Occipital lobe (tissue), 2 donors: ENCODE measurements around the gene HIVEP1. TPM values are rescaled to one million over a fixed set of nuclear protein-coding genes. Genes with fewer than 3 reads are reported as not detected.

Source experiments
- DNase-seq: peaks from one replicate; lab custom pipeline; 2025; lab: John Stamatoyannopoulos, UW
- total RNA-seq: library from RNA; depleted of rRNA; stranded (reverse); fragments of >200 nt; gene quantifications from one replicate; pipeline ENCODE4 v1.2.3, GENCODE V29; 2014

Gene HIVEP1
- total RNA-seq, 1 donor from 2014 or later: 22.0 TPM

- no peak for DNase-seq
Measured at GRCh38 chr6:12115492-12115891, 103.4 kb downstream of the HIVEP1 start.

DNA sequence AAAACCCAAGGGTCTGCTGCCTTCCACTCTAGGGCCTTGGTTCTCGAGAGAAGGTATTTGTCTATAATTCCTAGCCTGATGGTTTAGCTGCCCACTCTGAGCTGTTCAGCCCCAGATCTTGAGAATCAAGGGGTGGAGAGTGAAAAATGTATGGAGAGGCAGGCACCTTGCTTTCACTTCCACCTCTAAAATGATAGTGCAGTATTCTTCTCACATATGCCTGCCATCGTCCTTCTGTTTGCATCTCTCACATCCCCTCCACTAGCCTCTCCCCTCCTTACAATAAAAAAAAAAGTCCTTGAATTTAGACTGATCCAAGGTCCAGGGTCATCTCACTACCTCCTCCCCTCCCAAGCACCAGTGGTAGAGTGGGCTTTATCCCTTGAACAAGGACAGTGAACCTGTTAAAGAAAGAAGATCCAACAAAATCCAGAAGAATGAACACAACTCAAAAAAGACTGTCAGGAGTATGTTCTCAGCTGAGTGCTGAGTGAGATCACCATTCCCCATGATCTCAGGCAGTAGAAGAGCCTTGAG, 104.2 kb downstream of the HIVEP1 start:
- no peak for DNase-seq

DNA sequence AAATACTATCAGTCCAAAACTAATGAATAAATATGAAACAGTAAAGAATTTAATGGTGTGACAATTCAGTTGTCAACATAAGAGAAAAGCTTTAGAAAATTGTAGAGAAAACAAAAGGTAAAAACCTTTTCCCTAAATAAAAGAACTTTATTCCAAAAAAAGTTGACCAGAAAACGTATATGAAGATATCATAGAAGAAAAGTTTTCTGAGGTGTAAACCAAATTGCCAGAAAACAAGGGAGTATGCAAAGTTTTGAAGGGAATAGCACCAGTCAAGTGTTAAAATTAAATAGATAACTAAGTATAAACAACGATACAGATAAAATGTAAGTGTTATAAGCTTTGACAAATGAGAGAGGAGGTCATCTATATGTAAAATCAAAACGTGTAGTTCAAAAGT, 104.9 kb downstream of the HIVEP1 start:
- no peak for DNase-seq

- no peak for DNase-seq
Measured at GRCh38 chr6:12118607-12119006, 106.5 kb downstream of the HIVEP1 start.

DNA sequence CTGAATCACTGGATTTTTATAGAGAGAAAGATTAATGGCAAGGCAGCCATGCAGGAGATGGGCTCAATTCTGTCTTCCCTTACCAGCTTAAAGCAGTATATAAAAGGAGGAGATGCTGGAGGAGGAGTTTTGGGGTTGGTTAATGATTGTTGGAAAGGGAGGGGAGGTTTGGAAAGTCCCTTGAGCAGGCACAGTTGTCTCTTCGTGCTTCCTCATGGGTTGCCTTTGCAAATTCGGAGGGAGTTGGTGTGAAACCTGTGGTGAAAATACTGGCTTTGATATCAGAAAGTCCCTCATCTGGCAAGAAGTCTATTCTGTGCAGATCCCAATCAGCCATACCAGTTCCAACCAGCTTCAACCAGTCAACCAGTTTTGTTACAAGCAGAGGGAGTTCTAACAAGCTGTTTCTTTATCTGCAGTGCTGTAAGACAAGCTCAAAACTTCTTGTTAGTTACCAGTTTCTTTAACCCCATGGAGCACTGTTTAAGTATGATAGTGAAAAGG, 107.0 kb downstream of the HIVEP1 start:
- DNase-seq: no peak

GRCh38 chr6:12125396-12125795, 113.3 kb downstream of the HIVEP1 start:
- no peak for DNase-seq

DNA sequence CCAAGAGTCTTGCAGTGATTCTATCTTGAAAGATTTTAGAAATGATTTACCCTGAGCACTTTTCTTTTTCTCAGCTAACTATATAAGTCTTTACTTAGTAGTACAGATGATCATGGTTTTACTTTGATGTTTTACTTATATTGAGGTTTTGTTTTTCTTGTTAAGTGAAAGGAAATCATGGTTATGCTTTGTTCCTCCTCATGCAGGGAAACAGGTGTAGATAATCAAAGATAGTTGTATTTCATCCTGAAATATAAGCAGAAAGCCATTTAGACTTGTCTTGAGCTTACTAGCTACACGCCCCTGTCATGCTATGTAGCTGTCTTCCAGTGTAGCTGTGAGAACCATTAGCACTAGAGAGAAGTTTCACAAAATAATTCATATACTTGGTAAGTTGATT, 113.9 kb downstream of the HIVEP1 start:
- no peak for DNase-seq

GRCh38 chr6:12129523-12129922, 117.4 kb downstream of the HIVEP1 start:
- no peak for DNase-seq

DNA sequence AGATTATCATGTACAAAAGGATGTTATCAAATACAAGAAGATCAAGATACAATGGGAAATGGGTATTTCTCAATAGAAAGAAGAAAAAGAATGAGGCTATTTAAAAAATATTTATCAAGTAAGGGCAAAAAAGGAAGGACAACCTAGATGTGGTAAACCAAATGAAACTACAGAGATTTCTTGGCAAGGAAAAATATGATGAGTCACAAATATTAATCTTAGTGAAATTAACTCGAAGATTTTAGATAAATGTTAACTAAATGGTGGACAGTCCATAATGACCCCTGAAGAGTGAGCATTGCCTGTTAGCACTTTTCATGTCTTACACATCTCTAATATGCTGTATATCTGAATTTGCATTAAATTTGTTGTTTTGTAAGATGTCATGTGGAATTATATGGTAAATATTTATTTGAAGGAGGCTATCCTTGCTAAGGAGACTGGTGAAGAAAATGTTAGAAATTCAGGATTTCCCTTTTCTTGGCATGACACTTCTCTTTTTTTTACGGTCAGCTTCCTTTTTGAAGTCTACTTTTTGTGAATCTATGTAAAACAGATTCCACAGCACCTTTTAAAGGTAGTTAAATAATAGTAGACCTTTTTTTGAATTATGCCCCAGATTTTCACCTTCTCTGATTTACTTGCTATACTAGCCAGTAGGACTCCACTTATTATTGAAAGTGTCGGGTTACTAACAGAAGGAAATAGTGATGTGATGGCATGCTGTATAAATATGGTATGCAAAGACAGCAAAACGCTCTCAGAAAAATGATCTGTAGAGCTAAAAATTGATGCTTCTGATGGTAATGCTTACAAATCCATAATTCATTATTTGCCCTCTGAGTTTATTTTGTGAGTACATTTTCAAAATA, 120.5 kb downstream of the HIVEP1 start:
- no peak for DNase-seq

GRCh38 chr6:12134581-12134980, 122.5 kb downstream of the HIVEP1 start:
- DNase-seq: no peak

DNA sequence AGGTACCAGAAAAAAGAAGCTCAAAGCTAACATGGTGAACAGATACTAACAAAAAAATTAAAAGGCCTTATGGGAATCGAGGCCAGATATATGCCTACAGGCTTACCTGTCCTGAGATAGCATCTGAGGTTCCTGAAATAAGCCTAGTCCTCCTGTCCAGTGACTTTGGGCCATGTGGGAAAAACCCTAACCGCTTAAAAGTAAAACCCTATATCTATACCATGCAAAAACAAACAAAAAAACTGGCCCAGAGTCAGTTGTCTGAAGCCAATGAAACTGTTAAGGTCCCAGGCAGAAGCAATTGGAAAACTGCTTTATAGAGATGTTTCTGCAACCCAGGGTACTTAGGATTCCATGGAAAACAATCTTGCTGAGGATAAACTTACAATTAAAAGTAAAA, 122.9 kb downstream of the HIVEP1 start:
- DNase-seq: no peak

GRCh38 chr6:12136905-12137304, 124.8 kb downstream of the HIVEP1 start:
- DNase-seq: no peak

DNA sequence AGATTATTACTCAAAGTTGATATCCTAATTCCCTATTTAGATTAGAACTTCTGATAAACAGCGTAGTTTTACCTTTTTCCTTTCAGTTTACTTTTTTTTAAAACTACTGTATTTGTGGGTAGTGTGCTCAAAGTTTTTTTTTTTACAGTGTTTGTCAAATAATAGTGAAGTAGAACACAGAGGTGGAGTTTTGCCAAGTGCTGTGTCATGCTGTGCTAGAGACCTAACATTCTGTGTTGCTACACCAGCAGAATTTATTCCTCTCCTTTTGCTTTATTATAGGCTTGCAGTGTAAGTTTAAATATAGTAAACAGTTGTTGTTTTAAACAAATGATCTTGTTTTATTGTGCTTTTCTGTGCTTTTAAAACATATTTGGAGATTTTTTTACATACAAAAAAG, 125.4 kb downstream of the HIVEP1 start:
- DNase-seq: peak; percentile 4

- no peak for DNase-seq
Measured at GRCh38 chr6:12138381-12138780, 126.3 kb downstream of the HIVEP1 start.

DNA sequence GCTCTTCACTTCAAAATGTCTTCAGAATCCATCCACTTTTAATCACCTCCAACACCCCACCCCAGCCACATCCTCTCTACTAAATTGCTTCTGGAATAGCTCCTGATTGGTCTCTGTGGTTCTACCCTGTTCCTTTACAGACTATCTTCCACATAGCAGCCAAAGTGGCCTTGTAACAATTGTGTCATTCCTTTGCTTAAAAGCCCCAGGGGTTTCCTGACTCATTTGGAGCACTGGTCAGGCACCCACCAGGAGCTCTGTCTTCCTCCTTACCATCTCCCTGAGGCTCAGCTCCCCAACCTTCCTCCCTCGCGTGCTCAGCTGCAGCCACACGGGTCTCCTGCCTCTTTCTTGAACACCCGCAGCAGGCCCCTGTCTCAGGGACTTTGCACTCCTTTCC, 126.8 kb downstream of the HIVEP1 start:
- no peak for DNase-seq

DNA sequence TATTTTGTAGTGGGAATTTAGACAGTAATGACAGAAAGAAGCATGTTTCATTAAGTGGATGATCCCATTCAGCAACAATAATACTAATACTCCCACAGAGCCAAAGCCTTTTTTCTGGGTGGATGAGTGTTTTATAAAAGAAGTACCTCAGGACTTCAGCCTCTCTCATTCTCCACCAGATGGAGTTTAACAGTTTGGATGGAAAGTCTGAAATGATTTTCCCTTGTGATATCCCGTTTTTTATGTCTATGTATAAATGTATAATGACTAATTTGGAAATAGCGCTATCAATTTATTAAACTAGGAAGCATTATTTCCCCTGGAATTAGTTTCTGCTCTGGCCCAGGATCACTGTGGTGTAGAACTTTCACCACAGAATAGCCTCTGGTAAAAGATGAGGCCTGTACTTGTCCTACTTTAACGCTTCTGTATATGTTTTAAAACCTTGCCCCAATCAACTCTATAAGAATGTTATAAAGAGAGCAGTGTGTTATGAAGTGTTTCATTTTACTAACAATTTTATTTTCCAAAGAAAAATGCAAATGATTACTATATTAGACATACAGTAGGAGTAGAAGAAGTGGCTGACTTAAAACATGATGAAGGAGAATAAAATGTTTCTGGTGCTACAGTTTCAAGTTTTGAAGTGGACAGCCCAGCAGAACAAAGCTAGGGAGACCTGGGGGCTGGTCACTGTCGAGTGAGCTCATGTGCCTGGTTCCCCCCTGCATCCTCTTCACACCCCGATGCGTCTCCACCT, 135.6 kb downstream of the HIVEP1 start:
- no peak for DNase-seq

DNA sequence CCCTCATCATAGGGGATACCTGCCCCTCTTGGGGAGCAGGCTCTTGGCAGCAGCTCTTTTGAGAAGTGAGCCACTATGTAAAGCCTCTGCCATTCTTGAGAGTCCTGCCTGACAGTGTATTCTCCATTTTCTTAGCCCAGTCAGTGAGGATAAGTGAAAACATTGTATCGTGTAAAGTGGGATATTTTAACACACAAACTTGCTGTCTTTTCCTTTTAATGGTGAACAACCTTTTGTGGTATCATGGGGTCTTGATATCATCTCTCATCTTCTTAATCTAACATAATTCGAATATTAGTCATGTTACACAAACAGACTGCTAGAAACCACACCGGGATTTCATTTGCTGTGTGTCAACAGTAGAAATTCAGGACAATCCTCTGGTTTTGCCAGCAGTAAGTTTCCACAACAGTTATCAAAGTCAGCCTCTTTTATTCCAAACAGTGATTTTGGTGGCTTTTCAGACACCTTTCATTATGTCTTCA, 136.2 kb downstream of the HIVEP1 start:
- no peak for DNase-seq

DNA sequence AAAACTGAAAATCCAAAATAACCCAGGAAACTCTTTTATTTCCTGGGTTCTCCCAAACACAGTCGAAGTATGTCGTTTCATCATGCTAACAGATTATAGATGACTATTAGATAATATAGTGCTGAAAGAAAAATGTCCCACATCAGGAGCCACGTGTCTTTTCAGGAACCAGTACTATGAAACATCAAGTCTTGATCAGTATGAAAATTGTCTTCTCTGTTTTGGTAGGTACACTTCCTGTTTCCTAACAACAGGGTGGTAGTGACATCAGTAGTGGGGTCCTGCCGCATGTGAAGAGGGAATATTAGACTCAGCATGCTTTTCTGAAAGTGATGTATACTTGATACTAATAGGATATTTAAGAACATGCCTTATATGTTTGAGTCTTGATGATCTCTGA, 136.7 kb downstream of the HIVEP1 start:
- DNase-seq: no peak

GRCh38 chr6:12149944-12150510, 137.9 kb downstream of the HIVEP1 start:
- DNase-seq: no peak

DNA sequence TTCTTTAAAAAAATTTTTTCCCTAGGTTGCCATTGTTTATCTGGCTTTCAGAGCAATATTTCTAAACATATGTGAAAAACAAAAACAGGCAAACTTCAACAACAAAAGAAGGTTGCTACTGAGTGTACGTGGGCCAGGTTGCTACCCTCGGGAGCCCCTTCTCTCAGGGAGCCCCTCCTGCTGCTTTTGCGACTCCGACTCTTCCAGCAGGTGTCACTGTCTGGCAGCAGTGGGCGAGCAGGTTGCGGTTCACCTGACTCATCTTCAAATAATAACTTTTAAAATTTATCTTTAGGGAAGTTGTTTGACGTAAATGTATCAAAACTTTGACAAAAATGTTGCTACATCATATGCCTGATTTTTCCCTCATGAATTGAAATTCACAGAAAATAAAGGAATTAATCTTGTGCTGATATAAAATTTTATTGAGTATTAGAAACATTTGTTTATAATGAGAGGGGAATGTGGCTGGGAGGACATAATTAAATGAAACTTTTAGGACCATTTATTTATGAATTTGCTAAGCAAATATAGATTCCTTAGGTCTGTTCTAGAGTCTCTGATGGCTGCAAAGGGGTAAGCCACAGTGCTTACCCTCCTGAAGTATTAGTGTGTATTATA, 138.8 kb downstream of the HIVEP1 start:
- DNase-seq: no peak

DNA sequence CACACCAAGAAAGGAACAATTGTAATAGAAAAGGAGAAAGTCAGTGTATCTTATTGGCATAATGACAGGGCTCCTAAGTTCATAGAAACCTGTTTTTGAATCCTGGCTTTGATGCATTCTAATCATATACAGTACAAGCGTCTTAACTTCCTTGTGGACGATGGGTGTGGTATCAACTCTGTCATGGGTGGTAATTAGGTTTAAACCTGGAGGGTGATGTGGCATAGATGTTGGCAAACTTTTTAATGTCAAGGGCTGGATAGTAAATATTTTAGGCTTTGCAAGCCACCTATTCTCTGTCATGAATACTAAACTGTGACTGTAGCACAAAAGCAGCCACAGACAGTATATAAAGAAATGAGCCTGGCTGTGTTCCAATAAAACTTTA, 139.3 kb downstream of the HIVEP1 start:
- DNase-seq: no peak
